ENCODE results near the gene APBA2. TPM values are rescaled to one million over a fixed set of nuclear protein-coding genes. Genes with fewer than 3 reads are reported as not detected.

The APBA2 gene
- total RNA-seq, 4 donors from 2014 or later: 3.3 to 5.4 (median 4.5) TPM

GRCh38 chr15:29053661-29054131, 167.9 kb downstream of the APBA2 start:
- WGBS, 2 donors: 92 to 93% methylated on average over 15 to 18 of the region's 18 CpGs
- Histone ChIP-seq H3K27me3 (no peaks in the 10 kb centered on the region), H3K27ac (no peak overlapping the region), H3K4me1 (no peaks in the 10 kb centered on the region), H3K9me3 (no peaks in the 10 kb centered on the region), H3K36me3 (no peaks in the 10 kb centered on the region), H3K4me3 (no peak overlapping the region)
- TF ChIP-seq CTCF (IDR thresholded peaks at IDR 0.05): no peak
- TF ChIP-seq POLR2A (IDR thresholded peaks at IDR 0.05): no peak
- no peak for TF ChIP-seq EP300 (IDR thresholded peaks at IDR 0.05)
- DNase-seq (ENCODE audit: low spot score in 2 of 2): no peak

GRCh38 chr15:29054171-29055045, 168.6 kb downstream of the APBA2 start:
- H3K4me1 ChIP-seq: no peaks in the 10 kb centered on the region
- DNase-seq (ENCODE audit: low spot score in 2 of 2): no peak
- H3K27ac ChIP-seq: no peak overlapping the region
- H3K36me3 ChIP-seq: no peaks in the 10 kb centered on the region
- TF ChIP-seq EP300 (IDR thresholded peaks at IDR 0.05) (no peak), POLR2A (IDR thresholded peaks at IDR 0.05) (no peak), CTCF (IDR thresholded peaks at IDR 0.05) (no peak)
- 95 to 98% methylated on average over 10 to 32 of the region's 34 CpGs for WGBS, 2 donors
- H3K27me3 ChIP-seq: no peaks in the 10 kb centered on the region
- H3K4me3 ChIP-seq: no peak overlapping the region
- H3K9me3 ChIP-seq: peaks cover 0 to 6% (median 0%) of the 10 kb centered on the region in 4 donors

GRCh38 chr15:29055876-29056275, 170.1 kb downstream of the APBA2 start:
- H3K27ac ChIP-seq: no peak overlapping the region
- DNase-seq (ENCODE audit: low spot score in 2 of 2): no peak
- no peaks in the 10 kb centered on the region for H3K27me3 ChIP-seq
- 51 to 67% methylated on average over 7 of the region's 7 CpGs for WGBS, 2 donors
- H3K4me3 ChIP-seq: no peak overlapping the region
- no peak for TF ChIP-seq EP300 (IDR thresholded peaks at IDR 0.05)
- TF ChIP-seq POLR2A (IDR thresholded peaks at IDR 0.05): no peak
- TF ChIP-seq CTCF (IDR thresholded peaks at IDR 0.05): no peak
- no peaks in the 10 kb centered on the region for H3K36me3 ChIP-seq
- H3K4me1 ChIP-seq: no peaks in the 10 kb centered on the region
- peaks cover 0 to 12% (median 0%) of the 10 kb centered on the region in 4 donors for H3K9me3 ChIP-seq

- no peak overlapping the region for H3K27ac ChIP-seq
- WGBS, 2 donors: 65 to 66% methylated on average over 4 of the region's 4 CpGs
- no peak overlapping the region for H3K4me3 ChIP-seq
- TF ChIP-seq POLR2A (IDR thresholded peaks at IDR 0.05): no peak
- TF ChIP-seq EP300 (IDR thresholded peaks at IDR 0.05): no peak
- no peak for TF ChIP-seq CTCF (IDR thresholded peaks at IDR 0.05)
- H3K27me3 ChIP-seq: no peaks in the 10 kb centered on the region
- no peak for DNase-seq (ENCODE audit: low spot score in 2 of 2)
- H3K4me1 ChIP-seq: no peaks in the 10 kb centered on the region
- H3K36me3 ChIP-seq: no peaks in the 10 kb centered on the region
- H3K9me3 ChIP-seq: peaks cover 0 to 12% (median 0%) of the 10 kb centered on the region in 4 donors
Observed at GRCh38 chr15:29056839-29057450, 171.2 kb downstream of the APBA2 start.

- WGBS, 2 donors: 70 to 75% methylated on average over 8 of the region's 8 CpGs
- no peak overlapping the region for H3K27ac ChIP-seq
- DNase-seq (ENCODE audit: low spot score in 2 of 2): no peak
- H3K27me3 ChIP-seq: no peaks in the 10 kb centered on the region
- no peak overlapping the region for H3K4me3 ChIP-seq
- peaks cover 0 to 12% (median 0%) of the 10 kb centered on the region in 4 donors for H3K9me3 ChIP-seq
- H3K4me1 ChIP-seq: no peaks in the 10 kb centered on the region
- no peaks in the 10 kb centered on the region for H3K36me3 ChIP-seq
- no peak for TF ChIP-seq CTCF (IDR thresholded peaks at IDR 0.05)
- TF ChIP-seq EP300 (IDR thresholded peaks at IDR 0.05): no peak
- TF ChIP-seq POLR2A (IDR thresholded peaks at IDR 0.05): no peak
Observed at GRCh38 chr15:29057856-29058255, 172.1 kb downstream of the APBA2 start.

All from tibial nerve (tissue), 4 donors.